ENCODE data around the gene MYLK4.
"Not testable (repeated sequence)": the region's sequence is repeated elsewhere in the genome, so short reads cannot be mapped to it uniquely, and the experiment has no call there.

Gene MYLK4

GRCh38 chr6:2775003-2775402 lies 24.3 kb upstream of the MYLK4 start:
- DNase-seq, result no peak

GRCh38 chr6:2773449-2773848 lies 22.7 kb upstream of the MYLK4 start:
- no peak for DNase-seq

GRCh38 chr6:2772840-2773239 lies 22.1 kb upstream of the MYLK4 start:
- DNase-seq, result no peak

GRCh38 chr6:2771079-2771478 lies 20.4 kb upstream of the MYLK4 start:
- no peak for DNase-seq

- no peak for DNase-seq
Measured at GRCh38 chr6:2770171-2770570, 19.4 kb upstream of the MYLK4 start.

- DNase-seq, result no peak
Measured at GRCh38 chr6:2768696-2769095, 18.0 kb upstream of the MYLK4 start.

- DNase-seq, result no peak
Measured at GRCh38 chr6:2767657-2768524, 17.2 kb upstream of the MYLK4 start.

- DNase-seq, result no peak
Measured at GRCh38 chr6:2766767-2767656, 16.3 kb upstream of the MYLK4 start.

GRCh38 chr6:2765896-2766766 lies 15.4 kb upstream of the MYLK4 start:
- DNase-seq, result no peak

- DNase-seq, result peak; percentile 99
Measured at GRCh38 chr6:2765166-2765895, 14.6 kb upstream of the MYLK4 start, which contains the start of gene WRNIP1. TSS of gene WRNIP1 (plus strand) at chr6:2765393. CDS start at chr6:2765623, 230 bp downstream.

GRCh38 chr6:2764610-2765165 lies 14.0 kb upstream of the MYLK4 start:
- DNase-seq, result peak; percentile 76

- DNase-seq, result no peak
Measured at GRCh38 chr6:2763876-2764540, 13.3 kb upstream of the MYLK4 start.

- no peak for DNase-seq
Measured at GRCh38 chr6:2763345-2763841, 12.7 kb upstream of the MYLK4 start.

GRCh38 chr6:2762868-2763267 lies 12.1 kb upstream of the MYLK4 start:
- not testable (repeated sequence) for DNase-seq

- DNase-seq, result peak; percentile 61
Measured at GRCh38 chr6:2760882-2761842, 10.4 kb upstream of the MYLK4 start.

GRCh38 chr6:2758980-2759379 lies 8.3 kb upstream of the MYLK4 start:
- no peak for DNase-seq

GRCh38 chr6:2756687-2757224 lies 6.0 kb upstream of the MYLK4 start:
- DNase-seq, result no peak

- DNase-seq, result no peak
Measured at GRCh38 chr6:2756241-2756640, 5.5 kb upstream of the MYLK4 start.

GRCh38 chr6:2755456-2755855 lies 4.7 kb upstream of the MYLK4 start:
- DNase-seq, result no peak

Measured in CD4-positive, alpha-beta T cell treated with Interleukin-4 for 4 hours (primary cell).